Endodermal cell (in vitro differentiated cells): ENCODE data around the gene ZDHHC18. TPM values are rescaled to one million over a fixed set of nuclear protein-coding genes. Genes with fewer than 3 reads are reported as not detected.
A peak's percentile ranks its signal among the peaks of the same experiment; 100 is the strongest.

Source experiments
- DNase-seq: peaks from one replicate; pipeline ENCODE4 v3.0.0-alpha.2; 2017
- H3K27ac ChIP-seq: 2 replicates; pipeline ENCODE4 v1.5.1; 2013; ENCODE audit warnings: mild to moderate bottlenecking, low read depth, low read length, moderate library complexity
- H3K27me3 ChIP-seq: 2 replicates; pipeline ENCODE4 v1.6.1; 2013; ENCODE audit warnings: mild to moderate bottlenecking, low read length, moderate library complexity; ENCODE audit not compliant: insufficient read depth, control insufficient read depth, poor library complexity, severe bottlenecking
- H3K36me3 ChIP-seq: 2 replicates; pipeline ENCODE4 v1.7.0; 2013; ENCODE audit warnings: mild to moderate bottlenecking, low read length, moderate library complexity; ENCODE audit not compliant: control insufficient read depth, insufficient read depth
- H3K4me1 ChIP-seq: one replicate; pipeline ENCODE4 v1.7.0; 2013; ENCODE audit warnings: low read length; ENCODE audit not compliant: control insufficient read depth, insufficient read depth
- H3K4me3 ChIP-seq: 2 replicates; pipeline ENCODE4 v1.5.1; 2013; ENCODE audit warnings: mild to moderate bottlenecking, low read length, moderate library complexity
- H3K9ac ChIP-seq: 2 replicates; pipeline ENCODE4 v1.6.1; 2013; ENCODE audit warnings: mild to moderate bottlenecking, low read length, moderate library complexity; ENCODE audit not compliant: poor library complexity, severe bottlenecking; ENCODE audit errors: extremely low read depth
- H3K9me3 ChIP-seq: 2 replicates; pipeline ENCODE4 v1.6.1; 2013; ENCODE audit warnings: mild to moderate bottlenecking, low read length, moderate library complexity; ENCODE audit not compliant: control insufficient read depth
- H3K27ac Mint-ChIP-seq: 2 replicates; pipeline ENCODE4 v1.8.0; 2020; ENCODE audit warnings: mixed read lengths
- H3K27me3 Mint-ChIP-seq: 2 replicates; pipeline ENCODE4 v1.8.0; 2021; ENCODE audit warnings: mild to moderate bottlenecking, mixed read lengths; ENCODE audit not compliant: insufficient read depth
- H3K36me3 Mint-ChIP-seq: 2 replicates; pipeline ENCODE4 v1.8.0; 2020; ENCODE audit warnings: low read depth, mixed read lengths
- H3K4me1 Mint-ChIP-seq: 2 replicates; pipeline ENCODE4 v1.8.0; 2020; ENCODE audit warnings: mixed read lengths
- H3K4me3 Mint-ChIP-seq: 2 replicates; pipeline ENCODE4 v1.8.0; 2020; ENCODE audit warnings: mild to moderate bottlenecking, moderate library complexity, mixed read lengths
- H3K9me3 Mint-ChIP-seq: 2 replicates; pipeline ENCODE4 v1.8.0; 2020; ENCODE audit warnings: mild to moderate bottlenecking, mixed read lengths
- WGBS, 2 experiments: methylation state at CpG; one replicate each; pipeline versions ENCODE4 v1.1.5 to v1.1.7; 2013; ENCODE audit warnings: missing lambda C conversion rate in 2 of 2, mixed read lengths in 1 of 2; ENCODE audit not compliant: insufficient coverage in 1 of 2, insufficient read length in 1 of 2; 5-methylcytosine and 5-hydroxymethylcytosine counted together
- total RNA-seq, 2 donors: library from RNA; stranded (reverse); fragmentation: NEBNext Ultra II Directional in 1 of 2; extraction: Animal tissue kit (Norgen Biotek cat#: 25700) in 1 of 2; gene quantifications; 2 replicates in 1 of 2; 3 replicates in 1 of 2; pipeline ENCODE4 v1.2.1, GENCODE V29; 2021
- TF ChIP-seq, protein P1 (sequence below): fragments of 200-600 bp; sonication (generic); conservative IDR thresholded peaks from 2 replicates; pipeline ENCODE4 v1.5.0; 2021; ENCODE audit warnings: antibody characterized with exemption, mild to moderate bottlenecking

The ZDHHC18 gene
- total RNA-seq, 2 donors from 2014 or later = 39.7 to 42.4 TPM

DNA sequence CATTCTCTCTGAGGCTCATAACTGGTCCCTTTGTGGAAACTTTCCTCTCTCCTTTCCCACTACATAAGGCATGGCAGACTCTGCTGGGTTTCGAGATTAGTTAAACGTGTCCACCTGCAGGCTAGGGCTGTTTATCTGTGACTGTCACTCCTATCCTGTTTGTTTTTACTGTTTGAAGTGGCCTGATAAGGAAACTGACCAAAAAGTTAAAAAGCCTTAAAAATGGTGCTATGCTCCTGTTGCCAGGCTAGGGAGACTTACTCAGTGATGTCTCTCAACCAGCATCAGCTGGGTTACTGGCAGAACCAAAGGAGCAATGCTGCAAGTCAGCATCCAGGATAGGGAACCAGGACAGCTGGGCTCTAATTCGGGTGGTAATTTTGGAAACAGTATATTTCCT lies 34.9 kb upstream of the ZDHHC18 start:
- Histone ChIP-seq H3K27me3 (no peaks in the 10 kb centered on the region), H3K9ac (no peak overlapping the region), H3K27ac (no peak overlapping the region), H3K4me1 (peaks cover 21% of the 10 kb centered on the region), H3K36me3 (peaks cover 14% of the 10 kb centered on the region), H3K9me3 (no peaks in the 10 kb centered on the region), H3K4me3 (peak overlapping the region; percentile 47)
- Mint-ChIP-seq H3K36me3 (peaks cover 22% of the 10 kb centered on the region), H3K4me1 (peaks cover 43% of the 10 kb centered on the region), H3K27ac (no peak overlapping the region), H3K4me3 (no peak overlapping the region), H3K27me3 (no peaks in the 10 kb centered on the region), H3K9me3 (no peaks in the 10 kb centered on the region)
- no peak for DNase-seq
- TF ChIP-seq, protein P1, sequence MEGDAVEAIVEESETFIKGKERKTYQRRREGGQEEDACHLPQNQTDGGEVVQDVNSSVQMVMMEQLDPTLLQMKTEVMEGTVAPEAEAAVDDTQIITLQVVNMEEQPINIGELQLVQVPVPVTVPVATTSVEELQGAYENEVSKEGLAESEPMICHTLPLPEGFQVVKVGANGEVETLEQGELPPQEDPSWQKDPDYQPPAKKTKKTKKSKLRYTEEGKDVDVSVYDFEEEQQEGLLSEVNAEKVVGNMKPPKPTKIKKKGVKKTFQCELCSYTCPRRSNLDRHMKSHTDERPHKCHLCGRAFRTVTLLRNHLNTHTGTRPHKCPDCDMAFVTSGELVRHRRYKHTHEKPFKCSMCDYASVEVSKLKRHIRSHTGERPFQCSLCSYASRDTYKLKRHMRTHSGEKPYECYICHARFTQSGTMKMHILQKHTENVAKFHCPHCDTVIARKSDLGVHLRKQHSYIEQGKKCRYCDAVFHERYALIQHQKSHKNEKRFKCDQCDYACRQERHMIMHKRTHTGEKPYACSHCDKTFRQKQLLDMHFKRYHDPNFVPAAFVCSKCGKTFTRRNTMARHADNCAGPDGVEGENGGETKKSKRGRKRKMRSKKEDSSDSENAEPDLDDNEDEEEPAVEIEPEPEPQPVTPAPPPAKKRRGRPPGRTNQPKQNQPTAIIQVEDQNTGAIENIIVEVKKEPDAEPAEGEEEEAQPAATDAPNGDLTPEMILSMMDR = no peak
- 64% methylated on average over 3 of the region's 3 CpGs; no CpG with 5 or more reads in 1 of the 2 experiments for WGBS, 2 experiments

DNA sequence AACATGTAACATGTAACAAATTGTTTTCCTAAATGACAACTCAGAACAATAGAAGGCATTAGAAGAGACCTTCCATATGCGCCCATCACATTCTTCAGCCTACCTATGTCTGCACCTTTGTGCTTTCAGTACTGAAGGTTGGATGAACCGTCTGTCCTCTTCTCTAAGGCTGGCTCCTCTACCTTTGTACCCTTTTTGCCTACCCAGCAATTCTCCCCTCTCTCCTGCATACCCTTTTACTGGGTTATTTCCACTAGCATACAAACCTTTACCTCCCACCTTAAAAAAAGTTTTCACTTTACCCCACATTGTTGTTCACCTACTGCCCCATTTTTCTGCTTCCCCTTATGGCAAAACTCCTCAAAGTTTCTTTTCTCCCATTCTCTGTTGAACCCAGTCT lies 33.6 kb upstream of the ZDHHC18 start:
- H3K4me3 ChIP-seq = no peak overlapping the region
- TF ChIP-seq, protein P1 = no peak
- no peaks in the 10 kb centered on the region for H3K9me3 ChIP-seq
- H3K9ac ChIP-seq = no peak overlapping the region
- Mint-ChIP-seq H3K4me1 (peaks cover 41% of the 10 kb centered on the region), H3K36me3 (peaks cover 30% of the 10 kb centered on the region), H3K9me3 (no peaks in the 10 kb centered on the region), H3K27me3 (no peaks in the 10 kb centered on the region), H3K4me3 (no peak overlapping the region), H3K27ac (no peak overlapping the region)
- H3K27ac ChIP-seq = no peak overlapping the region
- peaks cover 17% of the 10 kb centered on the region for H3K36me3 ChIP-seq
- peaks cover 18% of the 10 kb centered on the region for H3K4me1 ChIP-seq
- DNase-seq = no peak
- 92 to 98% methylated on average over 2 of the region's 2 CpGs for WGBS, 2 experiments
- no peaks in the 10 kb centered on the region for H3K27me3 ChIP-seq

DNA sequence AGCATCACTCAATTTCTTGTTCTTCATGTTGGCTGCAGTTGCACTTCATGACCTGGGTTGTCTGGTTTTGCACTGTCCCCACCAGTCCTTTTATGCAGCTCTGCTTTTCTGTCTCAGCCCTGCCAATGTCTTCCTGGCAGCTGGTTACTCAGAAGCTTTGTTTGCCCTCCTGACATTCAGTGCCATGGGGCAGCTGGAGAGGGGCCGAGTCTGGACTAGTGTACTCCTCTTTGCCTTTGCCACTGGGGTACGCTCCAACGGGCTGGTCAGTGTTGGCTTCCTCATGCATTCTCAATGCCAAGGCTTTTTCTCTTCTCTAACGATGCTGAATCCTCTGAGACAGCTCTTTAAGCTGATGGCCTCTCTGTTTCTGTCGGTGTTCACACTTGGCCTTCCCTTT lies 32.1 kb upstream of the ZDHHC18 start:
- TF ChIP-seq, protein P1 = no peak
- Histone ChIP-seq H3K4me1 (peaks cover 15% of the 10 kb centered on the region), H3K27me3 (no peaks in the 10 kb centered on the region), H3K9me3 (no peaks in the 10 kb centered on the region), H3K36me3 (peaks cover 17% of the 10 kb centered on the region), H3K27ac (no peak overlapping the region), H3K4me3 (no peak overlapping the region), H3K9ac (no peak overlapping the region)
- no peaks in the 10 kb centered on the region for H3K9me3 Mint-ChIP-seq
- peaks cover 32% of the 10 kb centered on the region for H3K36me3 Mint-ChIP-seq
- H3K27ac Mint-ChIP-seq = no peak overlapping the region
- WGBS, 2 experiments = 92 to 96% methylated on average over 5 of the region's 5 CpGs
- peaks cover 39% of the 10 kb centered on the region for H3K4me1 Mint-ChIP-seq
- no peak for DNase-seq
- H3K4me3 Mint-ChIP-seq = no peak overlapping the region
- no peaks in the 10 kb centered on the region for H3K27me3 Mint-ChIP-seq
